ENCODE measurements around the gene RAD51B. TPM values are rescaled to one million over a fixed set of nuclear protein-coding genes. Genes with fewer than 3 reads are reported as not detected.

Gene RAD51B
- total and polyA plus RNA-seq, 2 experiments from 2014 or later: 11.7 to 17.8 TPM

- Histone ChIP-seq H3K9me3 (ENCODE audit: low read depth) (no peaks in the 10 kb centered on the region), H3K4me3 (no peak overlapping the region), H3K4me1 (ENCODE audit: low read depth) (no peaks in the 10 kb centered on the region), H3K27ac (no peak overlapping the region), H3K36me3 (no peaks in the 10 kb centered on the region), H3K27me3 (no peaks in the 10 kb centered on the region)
- TF ChIP-seq CTCF (IDR thresholded peaks at IDR 0.05; ENCODE audit: low read depth, low read length): no peak
- no peak for DNase-seq (ENCODE audit: low read depth in 1 of 2, low spot score in 1 of 2)
These were observed 622.0 kb downstream of the RAD51B start for GRCh38 chr14:68441542-68441941.

- no peaks in the 10 kb centered on the region for H3K9me3 ChIP-seq (ENCODE audit: low read depth)
- no peak overlapping the region for H3K27ac ChIP-seq
- H3K4me3 ChIP-seq: no peak overlapping the region
- peak in 1 of 2 donors; percentile 66 for DNase-seq (ENCODE audit: low read depth in 1 of 2, low spot score in 1 of 2)
- no peaks in the 10 kb centered on the region for H3K4me1 ChIP-seq (ENCODE audit: low read depth)
- no peak for TF ChIP-seq CTCF (IDR thresholded peaks at IDR 0.05; ENCODE audit: low read depth, low read length)
- no peaks in the 10 kb centered on the region for H3K27me3 ChIP-seq
- no peaks in the 10 kb centered on the region for H3K36me3 ChIP-seq
These were observed 623.5 kb downstream of the RAD51B start for GRCh38 chr14:68442828-68443629.

- no peaks in the 10 kb centered on the region for H3K9me3 ChIP-seq (ENCODE audit: low read depth)
- DNase-seq (ENCODE audit: low read depth in 1 of 2, low spot score in 1 of 2): peak in 1 of 2 donors; percentile 79
- H3K4me1 ChIP-seq (ENCODE audit: low read depth): no peaks in the 10 kb centered on the region
- no peak for TF ChIP-seq CTCF (IDR thresholded peaks at IDR 0.05; ENCODE audit: low read depth, low read length)
- no peaks in the 10 kb centered on the region for H3K27me3 ChIP-seq
- H3K27ac ChIP-seq: no peak overlapping the region
- no peak overlapping the region for H3K4me3 ChIP-seq
- H3K36me3 ChIP-seq: no peaks in the 10 kb centered on the region
These were observed 625.0 kb downstream of the RAD51B start for GRCh38 chr14:68444449-68445168.

- Histone ChIP-seq H3K27ac (no peak overlapping the region), H3K4me3 (no peak overlapping the region), H3K27me3 (no peaks in the 10 kb centered on the region), H3K36me3 (no peaks in the 10 kb centered on the region), H3K4me1 (ENCODE audit: low read depth) (no peaks in the 10 kb centered on the region), H3K9me3 (ENCODE audit: low read depth) (no peaks in the 10 kb centered on the region)
- DNase-seq (ENCODE audit: low read depth in 1 of 2, low spot score in 1 of 2): no peak
- no peak for TF ChIP-seq CTCF (IDR thresholded peaks at IDR 0.05; ENCODE audit: low read depth, low read length)
These were observed 626.9 kb downstream of the RAD51B start for GRCh38 chr14:68446243-68447040.

GRCh38 chr14:68447581-68448251, 628.1 kb downstream of the RAD51B start:
- TF ChIP-seq CTCF (IDR thresholded peaks at IDR 0.05; ENCODE audit: low read depth, low read length): no peak
- H3K4me1 ChIP-seq (ENCODE audit: low read depth): no peaks in the 10 kb centered on the region
- H3K4me3 ChIP-seq: no peak overlapping the region
- no peak overlapping the region for H3K27ac ChIP-seq
- H3K9me3 ChIP-seq (ENCODE audit: low read depth): no peaks in the 10 kb centered on the region
- no peaks in the 10 kb centered on the region for H3K27me3 ChIP-seq
- no peaks in the 10 kb centered on the region for H3K36me3 ChIP-seq
- no peak for DNase-seq (ENCODE audit: low read depth in 1 of 2, low spot score in 1 of 2)
